ENCODE data around the gene ABCC9.
"Not testable (repeated sequence)": the region's sequence is repeated elsewhere in the genome, so short reads cannot be mapped to it uniquely, and the experiment has no call there.

Gene ABCC9

GRCh38 chr12:21929972-21930371, 11.3 kb downstream of the ABCC9 start:
- not testable (repeated sequence) for DNase-seq

DNA sequence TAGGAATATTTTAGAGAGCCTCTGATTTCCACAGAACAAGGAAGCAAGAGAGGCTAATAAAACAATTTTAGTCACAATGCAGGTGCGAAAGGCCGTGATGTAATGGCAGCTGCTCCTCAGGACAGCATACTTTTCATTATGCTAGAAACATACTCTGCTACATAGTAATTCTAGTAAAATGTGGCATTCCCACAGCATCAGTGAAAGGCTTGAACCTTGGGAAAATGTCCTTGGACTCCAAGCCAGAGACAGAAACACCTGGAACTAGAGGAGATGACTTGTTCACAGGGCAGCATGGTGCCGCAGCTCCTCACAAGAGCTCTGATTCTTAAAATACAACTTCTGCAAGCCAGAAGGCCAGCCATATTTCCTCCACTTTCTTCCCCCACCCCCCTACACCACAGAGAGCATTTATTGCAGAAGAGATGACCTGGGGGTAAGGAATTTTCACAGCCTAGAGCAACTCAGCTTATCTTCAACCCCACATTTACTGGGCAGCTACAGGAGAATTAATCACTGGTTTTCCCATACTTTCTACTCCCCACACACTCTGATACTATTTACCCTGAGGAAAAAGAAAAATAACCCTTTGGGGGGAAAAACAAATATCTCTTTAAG, 15.8 kb downstream of the ABCC9 start:
- DNase-seq = no peak

DNA sequence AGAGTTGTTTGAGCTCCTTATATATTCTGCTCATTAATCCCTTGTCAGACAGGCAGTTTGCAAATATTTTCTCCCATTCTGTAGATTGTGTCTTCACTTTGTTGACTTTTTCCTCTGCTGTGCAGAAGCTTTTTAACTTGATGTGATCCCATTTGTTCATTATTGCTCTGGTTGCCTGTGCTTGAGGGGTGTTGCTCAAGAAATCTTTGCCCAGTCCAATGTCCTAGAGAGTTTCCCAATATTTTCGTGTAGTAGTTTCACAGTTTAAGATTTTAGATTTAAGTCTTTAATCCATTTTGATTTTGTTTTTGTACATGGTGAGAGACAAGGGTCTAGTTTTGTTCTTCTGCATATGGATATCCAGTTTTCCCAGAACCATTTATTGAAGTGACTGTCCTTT, 19.8 kb downstream of the ABCC9 start:
- no peak for DNase-seq

- DNase-seq = no peak
Observed at GRCh38 chr12:21918456-21918855, 22.8 kb downstream of the ABCC9 start.

- no peak for DNase-seq
Observed at GRCh38 chr12:21913823-21914222, 27.4 kb downstream of the ABCC9 start.

DNA sequence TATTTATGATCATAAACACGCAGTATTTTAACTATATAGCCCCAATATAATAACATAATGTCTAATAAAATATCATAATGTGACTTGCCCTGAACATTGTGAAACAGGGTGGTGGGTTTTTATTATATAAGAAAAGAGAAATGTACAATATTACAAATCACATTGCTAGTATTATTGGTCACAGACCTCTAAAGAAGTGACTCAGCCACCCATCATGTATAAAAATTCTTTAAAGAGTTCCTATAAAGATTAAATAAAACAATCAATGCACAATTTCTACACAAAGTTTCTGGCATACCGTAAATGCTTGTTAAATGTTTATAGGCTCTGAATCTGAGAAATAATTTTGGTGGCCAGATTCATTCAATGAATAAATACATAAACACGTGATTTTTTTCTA, 28.9 kb downstream of the ABCC9 start:
- DNase-seq = no peak

DNA sequence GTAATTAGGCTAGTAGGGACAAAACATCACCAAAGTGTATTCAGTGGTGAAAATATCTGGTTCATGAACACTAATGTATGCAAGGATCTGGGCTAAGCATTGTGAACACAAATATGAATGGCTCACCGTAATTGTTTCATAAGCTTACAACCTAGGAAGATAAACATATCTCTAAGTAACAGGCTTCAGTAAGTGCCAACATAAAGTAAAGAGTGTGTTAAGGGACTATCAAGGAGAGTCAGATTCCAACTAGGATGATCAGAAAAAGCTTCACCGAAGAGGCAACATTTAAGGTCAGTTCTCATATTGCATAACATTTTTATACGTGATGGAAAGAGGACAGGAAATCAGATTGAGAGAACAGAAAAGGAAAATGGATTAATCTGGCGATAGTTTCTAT, 29.4 kb downstream of the ABCC9 start:
- DNase-seq = no peak

GRCh38 chr12:21910657-21911056, 30.6 kb downstream of the ABCC9 start:
- no peak for DNase-seq

DNA sequence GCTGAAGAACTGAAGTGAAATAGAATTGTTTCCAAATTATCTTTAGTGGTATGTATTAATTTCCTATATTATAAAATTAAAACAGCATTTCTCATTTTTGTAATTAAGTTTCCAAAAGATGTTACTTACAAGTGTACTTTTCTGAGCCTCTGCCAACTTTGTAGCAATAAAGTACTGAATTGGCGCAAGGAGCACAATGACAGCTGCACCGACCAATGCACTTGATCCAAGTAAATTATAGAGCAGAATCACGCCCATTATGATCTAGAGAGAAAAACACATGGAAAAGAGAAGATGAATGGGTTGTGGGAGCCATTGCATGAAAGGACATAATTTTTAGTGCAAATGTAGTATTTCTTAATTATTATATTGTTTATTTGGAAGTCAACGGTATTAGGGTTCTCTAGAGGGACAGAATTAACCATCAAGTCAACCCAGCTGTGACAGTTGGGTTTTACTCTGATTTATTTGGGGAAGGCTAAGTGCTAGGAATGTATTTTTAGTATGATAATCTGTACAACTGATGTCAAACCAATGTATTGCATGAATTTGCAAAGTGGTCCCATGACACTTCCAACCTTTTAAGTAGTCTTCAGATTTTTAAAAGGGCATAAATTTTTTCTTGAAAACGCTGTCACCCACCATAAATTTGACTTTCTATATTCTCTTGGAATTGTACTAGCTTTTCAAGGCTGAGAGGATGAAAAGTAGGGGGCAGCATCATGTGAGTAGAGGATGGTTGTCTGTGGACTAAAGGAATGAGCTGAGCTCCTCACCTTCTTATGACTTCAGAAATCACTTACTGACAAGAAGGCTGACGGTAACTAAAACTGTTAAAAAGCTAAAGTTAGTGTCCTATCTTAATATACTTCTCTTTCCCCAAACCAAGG, 33.0 kb downstream of the ABCC9 start:
- no peak for DNase-seq

DNA sequence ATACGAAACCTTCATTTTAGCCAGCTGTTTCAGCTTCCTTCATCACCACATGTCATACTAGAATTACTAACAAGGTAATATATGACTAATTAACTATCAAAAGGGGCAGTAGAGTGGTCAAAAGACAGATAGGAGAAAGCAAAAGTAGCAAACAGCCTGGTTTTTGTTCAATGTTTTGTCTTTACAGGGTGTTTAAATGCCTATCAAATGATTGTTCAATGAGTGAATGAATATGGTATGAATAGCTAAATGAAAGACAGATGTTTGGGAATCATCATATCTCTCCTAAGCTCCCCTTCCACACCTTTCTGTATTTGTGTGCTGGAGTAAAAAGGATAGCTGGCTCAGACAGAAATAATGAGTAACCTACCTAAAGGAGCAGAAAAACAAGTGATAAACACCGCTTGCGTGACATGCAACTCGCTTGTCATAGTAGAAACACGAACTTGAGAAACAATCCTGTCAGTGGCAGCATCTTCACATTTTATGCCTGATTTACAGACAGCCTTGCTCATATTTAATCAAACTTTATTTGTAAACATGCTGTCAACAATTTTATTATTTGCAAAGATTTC, 34.2 kb downstream of the ABCC9 start:
- no peak for DNase-seq

- DNase-seq = not testable (repeated sequence)
Observed at GRCh38 chr12:21899532-21899931, 41.7 kb downstream of the ABCC9 start.

DNA sequence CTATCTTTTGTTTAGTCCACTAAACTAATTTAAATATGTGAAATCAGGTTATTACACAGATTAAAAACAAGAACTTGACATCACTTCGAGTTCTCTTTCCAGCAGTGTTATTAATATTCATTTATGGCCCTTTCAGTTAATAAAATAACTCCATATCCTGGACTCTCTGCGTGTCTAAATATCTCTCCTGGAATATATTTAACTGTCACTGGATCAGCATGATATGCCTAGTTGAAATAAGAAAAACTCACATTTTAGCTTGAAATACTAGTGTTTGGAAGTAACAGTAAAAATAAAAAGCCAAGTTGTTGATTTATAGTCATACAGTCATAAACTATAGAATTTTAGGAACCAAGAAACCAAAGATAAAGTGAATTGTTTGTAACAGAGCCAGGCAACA, 45.6 kb downstream of the ABCC9 start:
- no peak for DNase-seq

DNA sequence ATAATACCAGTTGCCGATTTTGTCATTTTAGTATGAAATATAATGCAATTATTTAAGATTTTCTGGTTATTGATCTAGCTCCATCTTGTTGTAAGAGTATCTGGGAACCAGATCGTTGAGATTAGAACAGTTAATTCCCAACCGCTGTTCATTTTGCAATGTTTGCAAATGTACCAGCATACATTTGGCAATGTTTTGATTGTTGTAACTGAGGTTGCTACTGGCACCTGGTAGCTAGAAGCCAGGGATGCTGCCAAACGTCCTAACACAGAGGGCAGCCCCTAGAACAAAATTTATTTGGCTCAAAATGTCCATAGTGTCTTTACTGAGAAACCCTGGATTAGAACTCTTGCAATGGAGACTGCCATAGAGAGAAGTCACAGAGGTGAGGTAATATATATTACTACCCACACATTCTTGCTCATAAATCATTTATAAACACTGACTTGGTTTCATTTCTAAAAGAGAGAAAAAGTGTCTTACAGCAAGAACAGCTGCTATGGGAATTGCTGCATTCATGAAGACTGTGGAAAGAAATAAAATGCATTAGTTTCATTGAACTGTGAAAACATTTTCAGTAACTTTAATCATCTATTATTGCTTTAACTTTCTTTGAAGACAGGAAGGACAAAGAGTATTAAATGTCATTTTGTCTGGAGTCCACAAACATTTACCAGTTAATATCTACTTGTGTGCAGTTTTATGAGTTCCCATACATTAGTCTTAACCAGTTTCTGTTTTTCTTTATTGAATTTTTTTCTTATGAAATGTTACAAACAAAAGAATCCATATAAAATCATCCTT, 46.2 kb downstream of the ABCC9 start:
- no peak for DNase-seq

DNA sequence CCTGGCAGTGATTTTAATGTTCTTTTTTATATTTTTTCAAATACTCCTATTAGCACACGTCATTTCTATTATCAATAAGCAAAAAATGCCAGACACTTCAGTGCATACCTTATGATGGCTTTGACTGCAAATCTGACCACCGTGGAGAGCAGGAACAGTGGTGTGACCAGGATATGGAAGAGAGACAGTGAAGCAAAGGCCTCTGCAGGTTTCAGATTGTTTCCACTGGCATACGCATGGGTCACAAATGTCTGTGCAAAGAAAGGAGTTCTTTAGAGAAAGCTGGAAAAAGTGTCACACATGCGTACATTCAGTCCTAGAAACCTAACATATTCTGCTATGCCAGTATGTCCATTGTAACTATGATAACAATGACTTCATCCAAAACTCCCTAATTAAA, 47.3 kb downstream of the ABCC9 start:
- no peak for DNase-seq

GRCh38 chr12:21892341-21892740, 48.9 kb downstream of the ABCC9 start:
- no peak for DNase-seq

DNA sequence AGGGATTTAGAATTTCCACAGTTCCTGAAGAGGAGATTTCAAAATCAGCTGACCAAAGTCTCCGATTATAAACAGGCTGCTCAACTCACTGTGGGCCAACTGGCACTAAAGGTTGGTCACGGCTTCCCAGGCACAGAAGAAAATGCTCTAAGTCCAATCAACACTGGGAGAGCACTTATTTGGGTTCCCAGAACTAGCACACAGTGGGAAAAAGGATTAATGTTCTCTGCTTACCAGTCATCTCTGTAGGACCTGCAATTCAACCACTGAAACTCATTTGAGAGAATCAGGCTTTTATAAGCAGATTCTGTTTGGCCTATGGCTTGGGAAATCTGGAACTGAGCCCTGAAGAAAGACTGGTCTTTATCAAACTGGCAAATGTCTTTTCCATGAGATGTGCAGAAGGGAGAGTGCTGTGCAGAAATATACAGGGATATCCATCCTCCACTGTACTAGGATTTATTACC, 49.4 kb downstream of the ABCC9 start:
- no peak for DNase-seq

- no peak for DNase-seq
Observed at GRCh38 chr12:21888276-21888863, 52.9 kb downstream of the ABCC9 start.

- no peak for DNase-seq
Observed at GRCh38 chr12:21884936-21885335, 56.3 kb downstream of the ABCC9 start.

DNA sequence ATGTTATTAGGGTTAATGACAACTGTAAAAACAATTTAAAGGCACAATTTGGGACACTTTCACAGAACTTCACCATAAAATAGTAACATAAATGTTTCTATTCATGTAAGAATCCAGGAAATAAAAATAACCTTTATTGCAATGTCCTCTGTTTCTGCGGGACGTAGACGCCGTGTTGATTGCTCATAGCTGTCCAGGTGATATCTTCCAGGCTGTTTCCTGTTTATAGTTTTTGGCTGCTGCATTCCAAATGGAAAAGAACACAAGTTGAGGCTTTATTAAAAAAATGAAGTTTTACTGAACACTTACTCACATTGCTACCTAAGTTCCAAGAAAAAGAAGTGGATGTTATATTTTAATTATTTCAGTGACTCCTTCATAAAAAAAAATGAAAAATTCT, 58.6 kb downstream of the ABCC9 start:
- no peak for DNase-seq

DNA sequence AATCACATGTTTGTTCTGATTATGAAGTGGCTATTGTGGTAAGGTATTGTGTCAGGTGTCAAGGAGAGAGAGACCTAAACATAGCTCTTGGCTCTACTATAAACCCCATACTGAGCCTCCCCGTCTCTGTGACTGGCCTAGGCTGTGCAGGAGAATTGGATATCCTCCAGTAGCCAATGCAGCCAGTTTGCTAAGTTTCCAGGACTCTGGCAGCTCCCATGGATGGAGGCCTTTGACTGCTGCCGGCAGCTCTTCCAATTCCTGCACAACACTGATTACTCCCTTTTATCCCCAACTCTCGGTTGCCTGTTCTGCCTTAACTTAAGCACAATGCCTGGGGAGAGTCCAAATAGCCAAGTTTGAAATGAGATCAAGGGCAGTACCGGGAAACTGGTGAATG, 59.3 kb downstream of the ABCC9 start:
- DNase-seq = no peak

DNA sequence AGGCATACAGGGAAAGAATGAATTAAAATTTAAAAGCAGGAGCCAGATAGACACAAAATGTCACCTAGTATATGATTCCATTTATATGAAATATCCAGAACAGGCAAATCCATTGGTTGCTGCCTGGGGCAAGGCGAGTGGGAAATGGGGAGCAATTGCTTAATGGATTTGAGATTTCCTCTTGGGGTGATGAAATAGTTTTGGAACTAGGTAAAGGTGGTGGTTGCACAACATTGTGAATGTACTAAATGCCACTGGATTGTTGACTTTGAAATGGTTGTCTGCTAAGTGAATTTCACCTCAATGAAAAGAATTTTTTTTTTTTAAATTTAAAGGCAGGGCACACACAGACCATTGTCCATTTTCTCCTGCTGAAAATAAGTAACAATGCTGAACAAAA, 61.9 kb downstream of the ABCC9 start:
- no peak for DNase-seq

DNA sequence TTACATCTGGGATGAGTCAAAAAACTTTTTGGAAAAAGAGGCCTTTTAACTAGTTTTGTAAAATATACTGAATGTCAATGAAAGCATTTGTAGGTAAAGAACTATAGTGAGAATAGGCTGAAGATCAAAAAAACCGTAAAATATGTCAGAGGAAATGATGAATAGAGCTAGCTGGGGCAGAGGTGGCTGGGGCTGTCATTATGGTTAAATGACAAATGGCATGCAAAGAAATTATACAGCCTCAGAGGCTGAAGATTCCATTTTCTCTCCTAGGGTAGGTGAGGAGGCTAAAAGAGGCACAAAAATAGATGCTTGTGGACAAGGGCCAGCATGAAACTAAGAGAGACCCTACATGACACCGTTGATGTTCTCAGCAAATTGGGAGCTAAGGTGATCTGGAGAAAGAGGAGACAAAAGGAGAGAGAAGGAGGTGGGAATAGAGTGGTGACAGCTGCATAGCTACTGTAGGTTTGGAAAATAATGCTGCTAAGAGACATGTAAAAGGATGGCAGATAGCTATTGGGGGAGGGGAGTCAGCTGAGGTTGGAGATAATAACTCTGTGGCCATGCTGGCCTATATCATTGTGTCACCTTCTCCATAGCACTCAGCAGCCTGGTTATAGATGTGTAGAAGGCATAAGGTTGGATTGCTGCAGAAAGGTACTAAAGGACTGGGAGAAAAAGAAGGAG, 63.8 kb downstream of the ABCC9 start:
- DNase-seq = no peak

Data from MV-4-11 (cell line).